RCC 7860 (cell line): Measurements from ENCODE around the gene CELA3B.
"Not testable (repeated sequence)": the region's sequence is repeated elsewhere in the genome, so short reads cannot be mapped to it uniquely, and the experiment has no call there.

Experiments used
- DNase-seq: peaks from one replicate; pipeline ENCODE4 v3.0.0-alpha.2; 2015; ENCODE audit warnings: low spot score
- FAIRE-seq: peaks from 2 replicates; lab custom pipeline; 2012; peaks lifted over from hg19 to GRCh38; lab: Jason Lieb, UNC

Gene CELA3B

GRCh38 chr1:21942959-21943640, 33.7 kb upstream of the CELA3B start:
- FAIRE-seq, DNase-seq: not testable (repeated sequence)

GRCh38 chr1:21944733-21945073, 32.1 kb upstream of the CELA3B start:
- DNase-seq (no peak), FAIRE-seq (no peak)

- no peak for DNase-seq
- FAIRE-seq: no peak
These were observed 29.8 kb upstream of the CELA3B start for GRCh38 chr1:21946836-21947587.

DNA sequence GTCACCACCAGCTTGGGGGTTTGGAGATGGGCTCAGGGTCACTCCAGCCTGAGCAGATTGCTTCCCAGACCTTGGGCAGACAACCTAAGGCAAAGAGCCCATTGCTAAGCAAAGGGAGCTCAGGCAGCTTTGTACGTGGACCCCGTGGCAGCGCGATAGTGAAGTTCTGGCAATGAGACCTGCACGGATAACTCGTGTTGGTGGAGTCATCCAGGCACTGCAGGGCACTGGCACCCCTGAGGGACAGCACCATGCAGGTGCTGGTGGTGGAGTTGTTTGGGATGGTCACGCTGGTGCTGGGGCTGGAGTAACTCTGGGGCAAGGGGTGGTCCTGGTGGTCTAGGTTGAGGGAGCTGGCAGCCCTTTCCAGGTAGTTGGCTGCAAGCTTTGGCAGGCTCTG, 26.1 kb upstream of the CELA3B start:
- DNase-seq (no peak), FAIRE-seq (no peak)

DNA sequence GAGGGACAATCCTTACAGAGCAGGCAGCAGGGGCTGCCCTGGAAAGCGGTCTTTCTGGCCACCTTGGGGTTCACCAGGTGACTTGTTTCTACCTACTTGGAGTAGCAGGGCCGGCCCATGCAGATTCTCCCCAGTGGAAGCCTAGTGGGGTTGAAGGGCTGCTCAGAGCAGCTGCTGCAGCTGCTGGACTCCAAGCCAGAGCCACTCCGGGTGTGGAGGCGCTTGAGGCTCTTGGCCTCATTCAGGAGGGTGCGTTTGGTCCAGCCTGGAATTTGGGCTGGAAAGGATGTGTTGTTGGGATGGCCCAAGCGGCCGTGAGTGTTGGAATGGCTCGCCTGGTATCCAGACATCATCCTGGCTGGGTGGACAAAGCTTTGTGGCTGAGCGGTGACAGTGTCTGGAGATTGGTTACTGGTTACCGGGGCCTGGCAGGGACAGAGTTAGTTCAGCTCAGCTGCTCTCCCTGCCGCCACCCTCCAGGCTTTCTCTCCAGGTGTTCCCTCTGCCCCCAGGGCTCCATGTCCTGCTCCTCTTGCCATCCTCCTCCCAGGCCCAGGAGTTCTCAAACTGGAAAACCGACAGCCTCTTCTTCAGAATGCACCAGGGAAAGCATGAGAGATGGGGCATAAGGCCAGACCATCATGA, 25.5 kb upstream of the CELA3B start:
- DNase-seq: no peak
- no peak for FAIRE-seq

- FAIRE-seq (no peak), DNase-seq (no peak)
These were observed 23.9 kb upstream of the CELA3B start for GRCh38 chr1:21952786-21953520.

GRCh38 chr1:21955058-21955457, 21.8 kb upstream of the CELA3B start:
- no peak for FAIRE-seq
- no peak for DNase-seq

DNA sequence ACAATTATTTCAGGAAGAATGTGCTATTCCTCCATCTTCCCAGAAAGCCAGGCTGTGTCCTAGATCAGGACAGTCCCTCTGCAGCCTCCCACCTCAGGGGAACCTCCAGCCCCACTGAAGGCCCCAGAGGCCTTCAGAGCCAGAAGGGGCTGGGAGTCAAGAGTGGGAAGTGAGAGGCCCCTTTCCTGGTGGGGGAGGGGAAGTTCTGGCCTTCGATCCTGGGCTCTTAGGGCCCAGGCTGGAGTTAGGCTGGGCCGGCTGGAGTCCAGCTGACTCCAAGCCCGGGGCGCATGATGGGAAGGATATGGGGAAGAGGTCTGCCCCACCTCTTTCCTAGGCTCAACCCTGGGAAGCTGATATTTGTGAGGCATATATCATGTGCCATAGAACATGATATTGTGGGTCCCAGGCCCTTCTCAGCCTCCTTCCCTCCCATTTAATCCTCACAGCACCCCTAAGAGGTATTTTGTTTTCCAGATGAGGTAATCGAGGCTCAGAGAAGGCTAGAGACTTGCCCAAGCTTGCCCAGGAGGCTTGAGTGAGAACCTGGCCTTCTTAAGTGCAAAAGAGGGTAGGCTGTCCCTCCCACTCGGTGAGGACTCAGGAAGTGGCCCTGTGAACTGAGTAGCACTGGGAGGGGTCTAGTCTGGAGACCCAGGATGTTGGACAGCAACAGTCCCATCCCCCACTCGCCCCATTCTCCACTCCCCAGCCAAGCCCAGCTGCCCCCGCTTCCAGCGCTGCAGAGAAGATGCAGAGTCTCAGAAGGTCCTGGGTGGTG, 21.1 kb upstream of the CELA3B start:
- no peak for DNase-seq
- FAIRE-seq: no peak

GRCh38 chr1:21956720-21957552, 19.9 kb upstream of the CELA3B start:
- DNase-seq: peak; percentile 92

DNA sequence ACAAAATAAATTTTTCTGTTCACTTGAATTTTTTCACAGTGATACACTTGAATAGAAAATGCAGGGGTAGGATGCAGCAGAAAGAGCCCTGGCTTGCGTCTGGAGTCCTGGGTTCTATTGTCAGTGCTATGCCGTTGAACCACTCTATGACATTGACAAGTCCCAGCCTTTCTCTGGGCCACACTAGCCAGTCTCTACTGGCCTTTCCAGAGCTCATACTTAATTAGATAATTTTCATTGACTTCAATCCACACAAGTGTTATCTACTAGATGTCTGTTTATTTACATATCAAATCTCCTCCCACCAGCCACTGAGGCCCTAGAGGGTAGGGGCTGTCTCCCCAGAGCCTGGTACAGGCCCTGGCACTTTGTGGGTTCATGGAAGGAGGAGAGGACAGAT, 15.5 kb upstream of the CELA3B start:
- DNase-seq (no peak), FAIRE-seq (no peak)

More at GRCh38 chr1:21956720-21957552, 19.9 kb upstream of the CELA3B start:
- peak; percentile 87 for FAIRE-seq

- no peak for FAIRE-seq
These were observed 15.0 kb upstream of the CELA3B start for GRCh38 chr1:21961799-21962198.

DNA sequence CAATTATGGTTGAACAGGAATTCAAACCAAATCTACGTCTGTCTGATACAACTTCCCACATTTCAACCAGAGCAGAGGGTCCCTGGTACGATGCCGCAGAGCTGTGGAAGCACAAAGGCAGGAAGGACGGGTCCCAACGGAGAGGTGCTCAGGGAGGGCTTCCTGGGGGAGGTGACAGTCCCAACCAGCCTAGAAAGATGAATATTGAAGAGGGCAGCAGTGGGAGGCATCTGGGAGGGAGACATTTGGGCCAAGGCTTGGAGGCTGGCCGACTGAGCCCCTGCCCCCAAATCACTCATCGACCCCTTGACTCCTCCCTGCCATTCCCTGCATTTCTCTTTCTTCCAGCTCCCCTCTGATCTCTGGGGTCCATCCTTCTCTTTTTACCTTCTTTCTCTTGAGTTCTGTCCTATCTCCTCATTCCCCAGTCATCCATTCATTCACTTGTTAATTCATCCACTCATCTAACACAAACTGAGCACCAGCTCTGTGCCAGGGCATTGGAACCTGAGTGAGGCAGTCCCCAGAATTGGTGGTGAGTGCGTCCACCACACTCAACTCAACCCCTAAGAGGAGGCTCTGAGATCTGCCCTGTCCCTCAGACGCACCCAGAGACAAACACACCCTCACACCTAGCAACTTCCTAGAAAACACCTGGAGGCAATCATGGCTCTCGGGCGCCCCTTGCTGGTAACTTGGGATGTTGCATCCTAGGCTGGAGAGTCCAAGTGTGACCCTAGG, 13.2 kb upstream of the CELA3B start:
- DNase-seq (peak; percentile 68), FAIRE-seq (no peak)

More at GRCh38 chr1:21961799-21962198, 15.0 kb upstream of the CELA3B start:
- DNase-seq: no peak

- FAIRE-seq (no peak), DNase-seq (peak; percentile 82)
These were observed 10.4 kb upstream of the CELA3B start for GRCh38 chr1:21966247-21967000.

GRCh38 chr1:21967216-21967615, 9.6 kb upstream of the CELA3B start:
- not testable (repeated sequence) for FAIRE-seq, DNase-seq

GRCh38 chr1:21969066-21969465, 7.8 kb upstream of the CELA3B start:
- not testable (repeated sequence) for DNase-seq, FAIRE-seq

GRCh38 chr1:21970523-21970922, 6.3 kb upstream of the CELA3B start:
- not testable (repeated sequence) for DNase-seq, FAIRE-seq

DNA sequence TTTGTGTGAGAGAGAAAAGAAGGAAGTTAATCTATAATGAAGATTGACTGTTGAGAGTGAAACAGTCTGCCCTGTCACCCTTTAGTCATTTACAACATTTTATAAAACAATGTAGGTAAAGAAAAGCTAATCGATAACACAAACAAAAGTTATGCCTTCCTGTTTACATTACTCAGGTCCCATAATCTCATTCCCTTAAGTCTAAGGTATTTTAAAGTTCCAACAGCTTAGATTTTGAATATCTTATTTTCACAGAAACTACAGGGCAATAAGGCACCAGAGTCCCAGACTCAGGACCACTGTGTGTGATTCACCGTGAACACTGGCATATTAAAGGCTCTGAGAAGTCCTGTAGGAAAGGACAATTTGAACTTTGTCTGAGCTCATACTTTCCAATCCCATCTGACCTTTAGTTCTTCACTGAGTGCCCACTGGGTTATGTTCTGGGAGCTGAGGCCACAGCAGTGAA, 3.8 kb upstream of the CELA3B start:
- not testable (repeated sequence) for FAIRE-seq, DNase-seq

DNA sequence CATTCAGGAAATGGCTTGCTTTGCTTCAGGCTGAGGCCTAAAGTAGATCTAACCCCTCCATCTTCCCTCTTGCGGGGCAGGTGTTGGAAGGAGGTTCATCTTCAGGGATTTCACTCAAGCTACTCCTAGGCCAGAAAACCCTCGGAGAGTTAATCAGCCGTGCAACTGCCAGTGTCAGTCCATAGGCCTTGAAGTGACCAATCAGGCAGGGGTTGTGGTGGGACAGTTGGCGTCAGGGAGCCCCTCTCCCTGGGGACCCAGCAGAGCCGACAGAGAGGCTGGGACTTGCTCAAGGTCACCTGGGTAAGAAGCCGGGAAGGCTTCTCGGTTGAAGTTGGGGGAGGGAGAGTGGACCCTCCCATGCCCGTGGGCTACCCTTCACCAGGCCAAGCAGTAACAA, 2.9 kb upstream of the CELA3B start:
- DNase-seq, FAIRE-seq: not testable (repeated sequence)
